B cell (primary cell): Measurements from ENCODE around the gene ATL1. TPM values are rescaled to one million over a fixed set of nuclear protein-coding genes. Genes with fewer than 3 reads are reported as not detected.

Experiments
- ATAC-seq: fragments of 200-7000 bp; cut with Tn5 transposase; one replicate; pipeline ENCODE4 v1.10.0; 2021; ENCODE audit warnings: low read depth, mild to moderate bottlenecking, moderate number of reproducible peaks, moderate library complexity
- CTCF ChIA-PET: fragments of 350-600 bp; sonication (Branson Sonifier 250); formaldehyde crosslinking; loops from one replicate; lab custom pipeline; 2021; ENCODE audit warnings: antibody characterized with exemption, inconsistent platforms; lab: Charles Lee
- POLR2A ChIA-PET: fragments of 350-600 bp; sonication (Branson Sonifier 250); formaldehyde crosslinking; loops from one replicate; lab custom pipeline; 2021; ENCODE audit warnings: antibody characterized with exemption; lab: Charles Lee
- DNase-seq: peaks from one replicate; pipeline ENCODE4 v3.0.0; 2013
- H2AFZ ChIP-seq: 2 replicates; pipeline ENCODE4 v1.6.1; 2012; ENCODE audit warnings: mild to moderate bottlenecking, low read depth, low read length; ENCODE audit not compliant: insufficient read depth, poor library complexity, severe bottlenecking
- H3K27ac ChIP-seq, 2 donors: 1 replicate in 1 of 2; 2 replicates in 1 of 2; pipeline ENCODE4 v1.5.1; 2012 to 2013; ENCODE audit warnings: low read length in 2 of 2, mild to moderate bottlenecking in 2 of 2, moderate library complexity in 1 of 2
- H3K27me3 ChIP-seq, 4 experiments: fragments of 200-600 bp in 1 of 4; sonication (generic) in 1 of 4; replicated peaks in 1 of 4; 1 replicate in 2 of 4; 2 replicates in 2 of 4; pipeline versions ENCODE4 v1.6.1 to v1.7.0; 2013 to 2016; ENCODE audit warnings: low read length in 3 of 4, mild to moderate bottlenecking in 2 of 4, mixed read lengths in 1 of 4, moderate library complexity in 1 of 4; ENCODE audit not compliant: insufficient read depth in 4 of 4, control insufficient read depth in 3 of 4; ENCODE audit errors: control extremely low read depth in 1 of 4
- H3K36me3 ChIP-seq, 2 experiments: replicated peaks in 1 of 2; 1 replicate in 1 of 2; 2 replicates in 1 of 2; pipeline versions ENCODE4 v1.6.1 to v1.7.1; 2013; ENCODE audit warnings: low read length in 1 of 2; ENCODE audit not compliant: insufficient read depth in 2 of 2, control insufficient read depth in 1 of 2; ENCODE audit errors: control extremely low read depth in 1 of 2, extremely low read depth in 1 of 2
- H3K4me1 ChIP-seq, 2 donors: fragments of 200-600 bp in 1 of 2; sonication (generic) in 1 of 2; 1 replicate in 1 of 2; 2 replicates in 1 of 2; pipeline versions ENCODE4 v1.5.1 to v1.6.1; 2013 to 2017; ENCODE audit warnings: low read length in 2 of 2; ENCODE audit not compliant: control insufficient read depth in 2 of 2, insufficient read depth in 2 of 2
- H3K4me2 ChIP-seq: replicated peaks from 2 replicates; pipeline ENCODE3; 2012; ENCODE audit warnings: mild to moderate bottlenecking, low read depth, low read length; ENCODE audit not compliant: poor library complexity, severe bottlenecking
- H3K4me3 ChIP-seq, 5 experiments: fragments of 200-600 bp in 1 of 5; sonication (generic) in 1 of 5; 1 replicate in 3 of 5; 2 replicates in 2 of 5; pipeline versions ENCODE4 v1.5.1 to v1.7.0; 2011 to 2016; ENCODE audit warnings: low read length in 4 of 5, mild to moderate bottlenecking in 4 of 5, low read depth in 2 of 5, control low read depth in 1 of 5, moderate library complexity in 1 of 5; ENCODE audit not compliant: insufficient read depth in 1 of 5; ENCODE audit errors: control extremely low read depth in 1 of 5, extremely low read depth in 1 of 5
- H3K79me2 ChIP-seq: fragments of 200-600 bp; sonication (generic); one replicate; pipeline ENCODE4 v1.6.0; 2016; ENCODE audit warnings: low read length; ENCODE audit not compliant: control insufficient read depth, insufficient read depth
- H3K9ac ChIP-seq: fragments of 200-600 bp; sonication (generic); 2 replicates; pipeline ENCODE4 v1.6.1; 2017; ENCODE audit warnings: mild to moderate bottlenecking, low read length, moderate library complexity
- H3K9me3 ChIP-seq, 3 donors: one replicate each; pipeline versions ENCODE4 v1.6.1 to v1.7.1; 2013; ENCODE audit warnings: low read length in 2 of 3; ENCODE audit not compliant: control insufficient read depth in 2 of 3, insufficient read depth in 1 of 3; ENCODE audit errors: control extremely low read depth in 1 of 3
- H4K20me1 ChIP-seq: 2 replicates; pipeline ENCODE4 v1.6.0; 2012; ENCODE audit warnings: mild to moderate bottlenecking, low read length; ENCODE audit not compliant: insufficient read depth, control insufficient read depth, poor library complexity, severe bottlenecking
- H3K27ac Mint-ChIP-seq: one replicate; pipeline ENCODE4 v1.8.0; 2021; ENCODE audit warnings: mixed read lengths
- H3K27me3 Mint-ChIP-seq: one replicate; pipeline ENCODE4 v1.8.0; 2021; ENCODE audit warnings: mixed read lengths
- H3K4me1 Mint-ChIP-seq: one replicate; pipeline ENCODE4 v1.8.0; 2021; ENCODE audit warnings: mixed read lengths
- H3K4me3 Mint-ChIP-seq: one replicate; pipeline ENCODE4 v1.8.0; 2021; ENCODE audit warnings: mixed read lengths
- H3K9me3 Mint-ChIP-seq: one replicate; pipeline ENCODE4 v1.8.0; 2022; ENCODE audit warnings: mixed read lengths; ENCODE audit not compliant: insufficient read depth
- EZH2 ChIP-seq: IDR thresholded peaks from 2 replicates; pipeline ENCODE4 v1.6.1; 2012; ENCODE audit warnings: borderline replicate concordance, low read depth, mild to moderate bottlenecking, moderate library complexity, low read length; ENCODE audit not compliant: insufficient read depth, poor library complexity, severe bottlenecking
- WGBS: methylation state at CpG from one replicate; pipeline ENCODE4 v1.1.5; 2013; ENCODE audit warnings: missing lambda C conversion rate; ENCODE audit not compliant: insufficient coverage; 5-methylcytosine and 5-hydroxymethylcytosine counted together
- intact Hi-C: fragments of 100-400 bp; cut with micrococcal nuclease; formaldehyde crosslinking; loops from one replicate; pipeline ENCODE4 v1.10.0; 2022
- polyA plus RNA-seq: library from polyadenylated mRNA; depleted of rRNA; stranded (reverse); fragments of >200 nt; gene quantifications from 2 replicates; pipeline ENCODE4 v1.2.3, GENCODE V29; 2012
- total RNA-seq, 2 donors: library from RNA; stranded (reverse); fragments of 120-200 nt in 1 of 2; gene quantifications; 1 replicate in 1 of 2; 2 replicates in 1 of 2; pipeline versions ENCODE4 v1.2.3 to v1.2.4, GENCODE V29; 2013 to 2022
- TF ChIP-seq, protein P1 (sequence below): fragments of 200-600 bp; IDR thresholded peaks from one replicate; pipeline ENCODE4 v1.8.0; 2022; ENCODE audit warnings: antibody characterized with exemption, mild to moderate bottlenecking

The ATL1 gene
- total and polyA plus RNA-seq, 2 donors (not counting 1 experiment from before 2014, with no cell fraction given) = 2.9 TPM

GRCh38 chr14:50542941-50543418 is 17.0 kb upstream of the ATL1 start:
- no peak overlapping the region for H3K4me3 ChIP-seq
- DNase-seq = peak; percentile 65
- WGBS = no CpG with 5 or more reads among the region's 2 CpGs
- Mint-ChIP-seq H3K27me3 (no peaks in the 10 kb centered on the region), H3K9me3 (peaks cover 2% of the 10 kb centered on the region), H3K27ac (no peak overlapping the region), H3K4me1 (peaks cover 8% of the 10 kb centered on the region), H3K4me3 (no peak overlapping the region)
- no peaks in the 10 kb centered on the region for H4K20me1 ChIP-seq
- intact Hi-C loops = loop anchor here (1.0 kb wide), 3 partner anchors 171 to 317 kb away; no protein-coding TSS in a partner anchor
- peak; percentile 58 for ATAC-seq
- no peak overlapping the region for H3K27ac ChIP-seq
- H3K9me3 ChIP-seq = no peaks in the 10 kb centered on the region
- H3K4me2 ChIP-seq = no peak overlapping the region
- no peaks in the 10 kb centered on the region for H3K79me2 ChIP-seq
- H3K9ac ChIP-seq = no peak overlapping the region
- POLR2A ChIA-PET = no interaction called here
- CTCF ChIA-PET = interaction anchor here (0.6 to 7.8 kb wide), 15 partner anchors 10 to 652 kb away, joined by 3 to 53 read pairs (median 4); partner anchors contain the start of gene MAP4K5
- no peaks in the 10 kb centered on the region for H3K4me1 ChIP-seq
- TF ChIP-seq, protein P1, sequence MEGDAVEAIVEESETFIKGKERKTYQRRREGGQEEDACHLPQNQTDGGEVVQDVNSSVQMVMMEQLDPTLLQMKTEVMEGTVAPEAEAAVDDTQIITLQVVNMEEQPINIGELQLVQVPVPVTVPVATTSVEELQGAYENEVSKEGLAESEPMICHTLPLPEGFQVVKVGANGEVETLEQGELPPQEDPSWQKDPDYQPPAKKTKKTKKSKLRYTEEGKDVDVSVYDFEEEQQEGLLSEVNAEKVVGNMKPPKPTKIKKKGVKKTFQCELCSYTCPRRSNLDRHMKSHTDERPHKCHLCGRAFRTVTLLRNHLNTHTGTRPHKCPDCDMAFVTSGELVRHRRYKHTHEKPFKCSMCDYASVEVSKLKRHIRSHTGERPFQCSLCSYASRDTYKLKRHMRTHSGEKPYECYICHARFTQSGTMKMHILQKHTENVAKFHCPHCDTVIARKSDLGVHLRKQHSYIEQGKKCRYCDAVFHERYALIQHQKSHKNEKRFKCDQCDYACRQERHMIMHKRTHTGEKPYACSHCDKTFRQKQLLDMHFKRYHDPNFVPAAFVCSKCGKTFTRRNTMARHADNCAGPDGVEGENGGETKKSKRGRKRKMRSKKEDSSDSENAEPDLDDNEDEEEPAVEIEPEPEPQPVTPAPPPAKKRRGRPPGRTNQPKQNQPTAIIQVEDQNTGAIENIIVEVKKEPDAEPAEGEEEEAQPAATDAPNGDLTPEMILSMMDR = peak; percentile 76
- TF ChIP-seq EZH2 = no peak
- H3K27me3 ChIP-seq = no peaks in the 10 kb centered on the region
- no peaks in the 10 kb centered on the region for H3K36me3 ChIP-seq
- no peak overlapping the region for H2AFZ ChIP-seq

GRCh38 chr14:50544911-50545310 is 15.0 kb upstream of the ATL1 start:
- Histone ChIP-seq H4K20me1 (no peaks in the 10 kb centered on the region), H3K79me2 (no peaks in the 10 kb centered on the region), H3K27ac (no peak overlapping the region), H3K27me3 (no peaks in the 10 kb centered on the region), H3K9ac (no peak overlapping the region), H3K4me2 (no peak overlapping the region), H3K4me1 (no peaks in the 10 kb centered on the region), H2AFZ (no peak overlapping the region), H3K4me3 (no peak overlapping the region), H3K9me3 (no peaks in the 10 kb centered on the region), H3K36me3 (no peaks in the 10 kb centered on the region)
- H3K4me1 Mint-ChIP-seq = peaks cover 8% of the 10 kb centered on the region
- CTCF ChIA-PET = interaction anchor here (1.0 to 7.8 kb wide), 5 partner anchors 169 to 316 kb away, joined by 3 to 53 read pairs (median 6); no protein-coding TSS in a partner anchor
- H3K27ac Mint-ChIP-seq = no peak overlapping the region
- no peak for DNase-seq
- POLR2A ChIA-PET = interaction anchor here (0.6 kb wide), 1 partner anchor 328 kb away, joined by 3 read pairs; no protein-coding TSS in a partner anchor
- no peak overlapping the region for H3K4me3 Mint-ChIP-seq
- ATAC-seq = no peak
- intact Hi-C loops = no loop called here
- H3K27me3 Mint-ChIP-seq = peaks cover 3% of the 10 kb centered on the region
- TF ChIP-seq, protein P1 = no peak
- no peak for TF ChIP-seq EZH2
- 82% methylated on average over 3 of the region's 3 CpGs for WGBS
- H3K9me3 Mint-ChIP-seq = no peaks in the 10 kb centered on the region
